ENCODE data around the gene ARHGEF12.

ARHGEF12 gene

GRCh38 chr11:120306519-120307242 lies 29.5 kb upstream of the ARHGEF12 start:
- DNase-seq: no peak
- no peaks in the 10 kb centered on the region for H3K36me3 Mint-ChIP-seq (ENCODE audit: low read depth)
- H3K27me3 Mint-ChIP-seq: peaks cover 34% of the 10 kb centered on the region
- H3K9me3 Mint-ChIP-seq: no peaks in the 10 kb centered on the region
- H3K27ac Mint-ChIP-seq: no peak overlapping the region
- no peak overlapping the region for H3K4me3 Mint-ChIP-seq
- H3K4me1 Mint-ChIP-seq (ENCODE audit: low read depth): no peaks in the 10 kb centered on the region

- Mint-ChIP-seq H3K9me3 (no peaks in the 10 kb centered on the region), H3K27ac (no peak overlapping the region), H3K36me3 (ENCODE audit: low read depth) (no peaks in the 10 kb centered on the region), H3K4me1 (ENCODE audit: low read depth) (no peaks in the 10 kb centered on the region), H3K27me3 (peaks cover 28% of the 10 kb centered on the region), H3K4me3 (no peak overlapping the region)
- DNase-seq: no peak
Observed at GRCh38 chr11:120307476-120307875, 28.7 kb upstream of the ARHGEF12 start.

GRCh38 chr11:120308081-120308480 lies 28.1 kb upstream of the ARHGEF12 start:
- Mint-ChIP-seq H3K27me3 (peaks cover 30% of the 10 kb centered on the region), H3K4me1 (ENCODE audit: low read depth) (no peaks in the 10 kb centered on the region), H3K4me3 (no peak overlapping the region), H3K36me3 (ENCODE audit: low read depth) (no peaks in the 10 kb centered on the region), H3K9me3 (no peaks in the 10 kb centered on the region), H3K27ac (no peak overlapping the region)
- no peak for DNase-seq

GRCh38 chr11:120310870-120311269 lies 25.3 kb upstream of the ARHGEF12 start:
- Mint-ChIP-seq H3K27me3 (peaks cover 18% of the 10 kb centered on the region), H3K27ac (no peak overlapping the region), H3K36me3 (ENCODE audit: low read depth) (no peaks in the 10 kb centered on the region), H3K4me1 (ENCODE audit: low read depth) (no peaks in the 10 kb centered on the region), H3K4me3 (no peak overlapping the region), H3K9me3 (no peaks in the 10 kb centered on the region)
- no peak for DNase-seq

GRCh38 chr11:120314861-120315260 lies 21.4 kb upstream of the ARHGEF12 start:
- no peak for DNase-seq
- no peak overlapping the region for H3K27ac Mint-ChIP-seq
- no peaks in the 10 kb centered on the region for H3K9me3 Mint-ChIP-seq
- no peaks in the 10 kb centered on the region for H3K36me3 Mint-ChIP-seq (ENCODE audit: low read depth)
- H3K4me3 Mint-ChIP-seq: no peak overlapping the region
- peaks cover 30% of the 10 kb centered on the region for H3K27me3 Mint-ChIP-seq
- no peaks in the 10 kb centered on the region for H3K4me1 Mint-ChIP-seq (ENCODE audit: low read depth)

- H3K27me3 Mint-ChIP-seq: peaks cover 45% of the 10 kb centered on the region
- H3K36me3 Mint-ChIP-seq (ENCODE audit: low read depth): no peaks in the 10 kb centered on the region
- H3K27ac Mint-ChIP-seq: no peak overlapping the region
- H3K4me1 Mint-ChIP-seq (ENCODE audit: low read depth): no peaks in the 10 kb centered on the region
- H3K9me3 Mint-ChIP-seq: no peaks in the 10 kb centered on the region
- no peak overlapping the region for H3K4me3 Mint-ChIP-seq
- DNase-seq: no peak
Observed at GRCh38 chr11:120316880-120317688, 19.1 kb upstream of the ARHGEF12 start.

- no peaks in the 10 kb centered on the region for H3K9me3 Mint-ChIP-seq
- H3K36me3 Mint-ChIP-seq (ENCODE audit: low read depth): no peaks in the 10 kb centered on the region
- peaks cover 46% of the 10 kb centered on the region for H3K27me3 Mint-ChIP-seq
- DNase-seq: no peak
- no peaks in the 10 kb centered on the region for H3K4me1 Mint-ChIP-seq (ENCODE audit: low read depth)
- no peak overlapping the region for H3K27ac Mint-ChIP-seq
- no peak overlapping the region for H3K4me3 Mint-ChIP-seq
Observed at GRCh38 chr11:120317689-120318480, 18.3 kb upstream of the ARHGEF12 start.

GRCh38 chr11:120318906-120319305 lies 17.3 kb upstream of the ARHGEF12 start:
- H3K27me3 Mint-ChIP-seq: peaks cover 55% of the 10 kb centered on the region
- DNase-seq: no peak
- no peaks in the 10 kb centered on the region for H3K9me3 Mint-ChIP-seq
- H3K27ac Mint-ChIP-seq: no peak overlapping the region
- no peaks in the 10 kb centered on the region for H3K4me1 Mint-ChIP-seq (ENCODE audit: low read depth)
- H3K4me3 Mint-ChIP-seq: no peak overlapping the region
- no peaks in the 10 kb centered on the region for H3K36me3 Mint-ChIP-seq (ENCODE audit: low read depth)

GRCh38 chr11:120324932-120325810 lies 11.0 kb upstream of the ARHGEF12 start, which contains the start of gene TLCD5:
Gene TLCD5 (plus strand): TSS chr11:120325299. CDS start chr11:120327442, 2,143 bp downstream.
- peak; percentile 63 for DNase-seq
- Mint-ChIP-seq H3K27me3 (peaks cover 78% of the 10 kb centered on the region), H3K4me3 (peak within 1 kb of the TSS; percentile 70), H3K27ac (no peak within 1 kb of the TSS), H3K36me3 (ENCODE audit: low read depth) (no peaks in the 10 kb centered on the region), H3K4me1 (ENCODE audit: low read depth) (peaks cover 21% of the 10 kb centered on the region), H3K9me3 (no peaks in the 10 kb centered on the region)

- peak overlapping the region; percentile 63 for H3K4me3 Mint-ChIP-seq
- DNase-seq: no peak
- no peaks in the 10 kb centered on the region for H3K36me3 Mint-ChIP-seq (ENCODE audit: low read depth)
- peaks cover 81% of the 10 kb centered on the region for H3K27me3 Mint-ChIP-seq
- H3K4me1 Mint-ChIP-seq (ENCODE audit: low read depth): peaks cover 21% of the 10 kb centered on the region
- no peak overlapping the region for H3K27ac Mint-ChIP-seq
- H3K9me3 Mint-ChIP-seq: no peaks in the 10 kb centered on the region
Observed at GRCh38 chr11:120326228-120326627, 10.0 kb upstream of the ARHGEF12 start.

- H3K4me3 Mint-ChIP-seq: no peak overlapping the region
- peaks cover 76% of the 10 kb centered on the region for H3K27me3 Mint-ChIP-seq
- DNase-seq: no peak
- H3K9me3 Mint-ChIP-seq: no peaks in the 10 kb centered on the region
- H3K36me3 Mint-ChIP-seq (ENCODE audit: low read depth): no peaks in the 10 kb centered on the region
- no peak overlapping the region for H3K27ac Mint-ChIP-seq
- H3K4me1 Mint-ChIP-seq (ENCODE audit: low read depth): peaks cover 21% of the 10 kb centered on the region
Observed at GRCh38 chr11:120326845-120327281, 9.3 kb upstream of the ARHGEF12 start.

GRCh38 chr11:120327311-120327710 lies 8.9 kb upstream of the ARHGEF12 start:
- Mint-ChIP-seq H3K4me3 (no peak overlapping the region), H3K36me3 (ENCODE audit: low read depth) (no peaks in the 10 kb centered on the region), H3K27me3 (peaks cover 72% of the 10 kb centered on the region), H3K9me3 (no peaks in the 10 kb centered on the region), H3K27ac (no peak overlapping the region), H3K4me1 (ENCODE audit: low read depth) (peaks cover 21% of the 10 kb centered on the region)
- no peak for DNase-seq

GRCh38 chr11:120329556-120329955 lies 6.7 kb upstream of the ARHGEF12 start:
- DNase-seq: no peak
- Mint-ChIP-seq H3K36me3 (ENCODE audit: low read depth) (no peaks in the 10 kb centered on the region), H3K4me1 (ENCODE audit: low read depth) (peaks cover 24% of the 10 kb centered on the region), H3K27ac (no peak overlapping the region), H3K4me3 (no peak overlapping the region), H3K27me3 (peaks cover 68% of the 10 kb centered on the region), H3K9me3 (no peaks in the 10 kb centered on the region)

GRCh38 chr11:120330045-120330444 lies 6.2 kb upstream of the ARHGEF12 start:
- Mint-ChIP-seq H3K9me3 (no peaks in the 10 kb centered on the region), H3K27ac (no peak overlapping the region), H3K27me3 (peaks cover 63% of the 10 kb centered on the region), H3K4me3 (no peak overlapping the region), H3K4me1 (ENCODE audit: low read depth) (peaks cover 22% of the 10 kb centered on the region), H3K36me3 (ENCODE audit: low read depth) (no peaks in the 10 kb centered on the region)
- DNase-seq: no peak

Data from activated T-cell treated with anti-CD3 and anti-CD28 coated beads, Interleukin-2, amount 50 U/mL, for 24 hours (primary cell).